GM12865 (cell line): ENCODE measurements around the gene CLDN2.
"Not testable (repeated sequence)": the region's sequence is repeated elsewhere in the genome, so short reads cannot be mapped to it uniquely, and the experiment has no call there.

Experiments used
- DNase-seq: peaks from one replicate; pipeline ENCODE4 v3.0.0; 2010; ENCODE audit warnings: low read depth
- H3K4me3 ChIP-seq: 2 replicates; pipeline ENCODE4 v1.5.1; 2011; ENCODE audit warnings: mild to moderate bottlenecking, low read depth, low read length, control low read depth
- CTCF ChIP-seq: IDR thresholded peaks from 2 replicates; pipeline ENCODE4 v1.5.1; 2011; ENCODE audit warnings: low read length, control low read depth, low read depth, inconsistent platforms; ENCODE audit not compliant: insufficient read depth; ENCODE audit errors: missing control alignments

CLDN2 gene

GRCh38 chrX:106952988-106953387, 32.8 kb downstream of the CLDN2 start:
- no peak overlapping the region for H3K4me3 ChIP-seq
- no peak for DNase-seq
- no peak for TF ChIP-seq CTCF

- no peak for TF ChIP-seq CTCF
- no peak overlapping the region for H3K4me3 ChIP-seq
- peak; percentile 1 for DNase-seq
Measured at GRCh38 chrX:106954041-106954440, 33.8 kb downstream of the CLDN2 start.

- no peak for DNase-seq
- H3K4me3 ChIP-seq: no peak overlapping the region
- no peak for TF ChIP-seq CTCF
Measured at GRCh38 chrX:106955004-106955772, 35.0 kb downstream of the CLDN2 start.

- no peak for DNase-seq
- TF ChIP-seq CTCF: no peak
- no peak overlapping the region for H3K4me3 ChIP-seq
Measured at GRCh38 chrX:106957856-106958255, 37.7 kb downstream of the CLDN2 start.

GRCh38 chrX:106959901-106960300, 39.7 kb downstream of the CLDN2 start:
- TF ChIP-seq CTCF: no peak
- no peak for DNase-seq

GRCh38 chrX:106963111-106963510, 42.9 kb downstream of the CLDN2 start:
- H3K4me3 ChIP-seq: no peak overlapping the region
- no peak for DNase-seq
- no peak for TF ChIP-seq CTCF

More at GRCh38 chrX:106959901-106960300, 39.7 kb downstream of the CLDN2 start:
- H3K4me3 ChIP-seq: no peak overlapping the region

GRCh38 chrX:106964290-106964689, 44.1 kb downstream of the CLDN2 start:
- no peak for DNase-seq
- no peak overlapping the region for H3K4me3 ChIP-seq
- TF ChIP-seq CTCF: no peak

- H3K4me3 ChIP-seq, DNase-seq: not testable (repeated sequence)
Measured at GRCh38 chrX:106966547-106966946, 46.3 kb downstream of the CLDN2 start.
